Measurements from ENCODE around the gene HSPBP1. TPM values are rescaled to one million over a fixed set of nuclear protein-coding genes. Genes with fewer than 3 reads are reported as not detected.

Gene HSPBP1
- total and polyA plus RNA-seq, 2 of the 13 experiments (the other 11 are each of a cell fraction or from before 2014, with no cell fraction given) = 22.3 to 33.7 TPM

DNA sequence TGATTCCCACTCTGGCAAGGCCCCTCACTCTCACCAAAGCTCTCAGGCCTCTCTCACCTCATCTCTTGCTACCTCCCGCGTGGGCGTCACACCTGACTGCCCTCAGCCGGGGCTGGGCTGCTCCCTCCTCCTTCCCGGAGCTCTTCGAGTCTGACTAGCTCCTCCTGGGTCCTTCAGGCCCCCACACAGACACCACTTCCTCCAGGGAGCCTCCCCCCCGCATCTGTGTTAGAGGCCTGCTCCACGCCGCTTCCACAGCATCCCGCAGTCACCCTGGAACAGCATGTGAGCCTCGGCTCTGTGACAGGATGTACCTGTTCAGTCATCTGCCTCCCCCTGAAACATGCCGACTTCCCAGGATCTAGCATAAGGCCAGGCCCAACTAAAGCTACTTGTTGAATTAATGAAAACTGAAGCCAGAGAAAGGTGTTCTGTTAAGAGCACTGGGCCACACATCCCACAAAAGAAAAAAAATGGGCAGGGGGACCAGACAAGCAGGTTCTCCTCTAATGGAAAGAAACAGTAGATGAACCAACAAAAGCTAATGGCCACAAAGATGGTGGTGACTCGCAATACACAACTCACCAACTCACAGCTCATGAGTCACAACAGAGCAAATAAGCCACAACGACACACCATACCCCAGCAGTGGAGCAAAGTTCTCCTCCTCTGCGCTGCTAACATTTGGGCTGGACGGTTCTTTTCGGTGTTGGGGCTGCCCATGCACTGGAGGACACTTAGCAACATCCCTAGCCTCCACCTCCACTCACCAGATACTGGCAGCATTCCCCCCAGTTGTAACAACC lies 24.1 kb downstream of the HSPBP1 start:
- in situ Hi-C loops (cut with HindIII; ENCODE audit: extremely low pct_ligation_motif_present, low pct_unique_long_range_greater_than_20kb) = loop anchor here (5.0 kb wide), 1 partner anchor 34 kb away; no protein-coding TSS in a partner anchor
- peak overlapping the region; percentile 68 for H3K27ac ChIP-seq (ENCODE audit: extremely low read length, insufficient read depth, low read length)
- no TSS peak for BruUV-seq (replicated peaks)
- intact Hi-C loops (cut with micrococcal nuclease; ENCODE audit: unreplicated experiment) = no loop called here
- no peak for FAIRE-seq
- peaks cover 6 to 26% of the 10 kb centered on the region in 2 experiments; a peak in 4 of 5 replicates for H3K36me3 ChIP-seq (replicated peaks in 1 of 2; ENCODE audit: control insufficient read depth in 1 of 2, insufficient read depth in 2 of 2, low read length in 2 of 2)
- H4K20me1 ChIP-seq (ENCODE audit: insufficient read depth, low read length) = peaks cover 50% of the 10 kb centered on the region
- H2AFZ ChIP-seq (ENCODE audit: low read length) = no peak overlapping the region
- H3K79me2 ChIP-seq (ENCODE audit: insufficient read depth, low read length) = peaks cover 72% of the 10 kb centered on the region
- 71% methylated on average over 16 of the region's 17 CpGs for WGBS (ENCODE audit: low lambda C conversion rate)
- peak overlapping the region; percentile 99 for H3K4me2 ChIP-seq (ENCODE audit: low read depth, low read length)
- no peaks in the 10 kb centered on the region for H3K9me3 ChIP-seq (ENCODE audit: low read length)
- DNase-seq (ENCODE audit: low spot score) = peak; percentile 47
- H3K27me3 ChIP-seq (ENCODE audit: control insufficient read depth in 1 of 2, insufficient read depth in 2 of 2, low read length in 2 of 2) = no peaks in the 10 kb centered on the region; a peak in 1 of 5 replicates
- H3K4me3 ChIP-seq (replicated peaks in 1 of 3; ENCODE audit: insufficient read depth in 1 of 3, low read depth in 2 of 3, low read length in 3 of 3) = peak overlapping the region; percentile 88 to 95 (median 94)
- ChIA-PET CTCF (ENCODE audit: low intra/inter-chr PET ratio, low total read pairs) (no interaction called here), POLR2A (interaction anchor here (0.9 to 6.2 kb wide), 18 partner anchors 24 to 399 kb away, joined by 3 to 95 read pairs (median 5); partner anchors contain the start of genes HSPBP1, KMT5C, PPP1R12C and PTPRH)
- ATAC-seq = no peak; the same call in 2 of the 3 replicates
- H3K4me1 ChIP-seq (ENCODE audit: insufficient read depth, low read length) = peaks cover 58% of the 10 kb centered on the region
- H3K9ac ChIP-seq (ENCODE audit: insufficient read depth, low read depth, low read length) = peak overlapping the region; percentile 97
- TF ChIP-seq, protein P1, sequence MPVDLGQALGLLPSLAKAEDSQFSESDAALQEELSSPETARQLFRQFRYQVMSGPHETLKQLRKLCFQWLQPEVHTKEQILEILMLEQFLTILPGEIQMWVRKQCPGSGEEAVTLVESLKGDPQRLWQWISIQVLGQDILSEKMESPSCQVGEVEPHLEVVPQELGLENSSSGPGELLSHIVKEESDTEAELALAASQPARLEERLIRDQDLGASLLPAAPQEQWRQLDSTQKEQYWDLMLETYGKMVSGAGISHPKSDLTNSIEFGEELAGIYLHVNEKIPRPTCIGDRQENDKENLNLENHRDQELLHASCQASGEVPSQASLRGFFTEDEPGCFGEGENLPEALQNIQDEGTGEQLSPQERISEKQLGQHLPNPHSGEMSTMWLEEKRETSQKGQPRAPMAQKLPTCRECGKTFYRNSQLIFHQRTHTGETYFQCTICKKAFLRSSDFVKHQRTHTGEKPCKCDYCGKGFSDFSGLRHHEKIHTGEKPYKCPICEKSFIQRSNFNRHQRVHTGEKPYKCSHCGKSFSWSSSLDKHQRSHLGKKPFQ (CRISPR knock-in tag; IDR thresholded peaks at IDR 0.05; ENCODE audit: insufficient replicate concordance) = peak; percentile 36
- TF ChIP-seq FOSL2 (CRISPR knock-in tag; IDR thresholded peaks at IDR 0.05) (peak; percentile 86), ZNF484 (CRISPR knock-in tag; IDR thresholded peaks at IDR 0.05; ENCODE audit: borderline replicate concordance, low read depth) (no peak), FOXA1 (IDR thresholded peaks at IDR 0.05) (no peak), FOXA1 (CRISPR knock-in tag; IDR thresholded peaks at IDR 0.05) (no peak), TBX3 (IDR thresholded peaks at IDR 0.05; ENCODE audit: borderline replicate concordance) (no peak), MIER3 (CRISPR knock-in tag; IDR thresholded peaks at IDR 0.05; ENCODE audit: borderline replicate concordance) (no peak), ZNF225 (CRISPR knock-in tag; IDR thresholded peaks at IDR 0.05) (no peak), PCBP1 (IDR thresholded peaks at IDR 0.05; ENCODE audit: borderline replicate concordance, low read depth, low read length) (no peak), ZNF687 (CRISPR knock-in tag; IDR thresholded peaks at IDR 0.05) (peak; percentile 61; the same call in 1 of the 2 replicates), SMAD9 (CRISPR knock-in tag; IDR thresholded peaks at IDR 0.05) (no peak), SCMH1 (CRISPR knock-in tag; IDR thresholded peaks at IDR 0.05; ENCODE audit: borderline replicate concordance) (no peak), ZNF781 (CRISPR knock-in tag; IDR thresholded peaks at IDR 0.05; ENCODE audit: borderline replicate concordance, not compliant biosample characterization) (no peak)
- TF ChIP-seq, protein P2, sequence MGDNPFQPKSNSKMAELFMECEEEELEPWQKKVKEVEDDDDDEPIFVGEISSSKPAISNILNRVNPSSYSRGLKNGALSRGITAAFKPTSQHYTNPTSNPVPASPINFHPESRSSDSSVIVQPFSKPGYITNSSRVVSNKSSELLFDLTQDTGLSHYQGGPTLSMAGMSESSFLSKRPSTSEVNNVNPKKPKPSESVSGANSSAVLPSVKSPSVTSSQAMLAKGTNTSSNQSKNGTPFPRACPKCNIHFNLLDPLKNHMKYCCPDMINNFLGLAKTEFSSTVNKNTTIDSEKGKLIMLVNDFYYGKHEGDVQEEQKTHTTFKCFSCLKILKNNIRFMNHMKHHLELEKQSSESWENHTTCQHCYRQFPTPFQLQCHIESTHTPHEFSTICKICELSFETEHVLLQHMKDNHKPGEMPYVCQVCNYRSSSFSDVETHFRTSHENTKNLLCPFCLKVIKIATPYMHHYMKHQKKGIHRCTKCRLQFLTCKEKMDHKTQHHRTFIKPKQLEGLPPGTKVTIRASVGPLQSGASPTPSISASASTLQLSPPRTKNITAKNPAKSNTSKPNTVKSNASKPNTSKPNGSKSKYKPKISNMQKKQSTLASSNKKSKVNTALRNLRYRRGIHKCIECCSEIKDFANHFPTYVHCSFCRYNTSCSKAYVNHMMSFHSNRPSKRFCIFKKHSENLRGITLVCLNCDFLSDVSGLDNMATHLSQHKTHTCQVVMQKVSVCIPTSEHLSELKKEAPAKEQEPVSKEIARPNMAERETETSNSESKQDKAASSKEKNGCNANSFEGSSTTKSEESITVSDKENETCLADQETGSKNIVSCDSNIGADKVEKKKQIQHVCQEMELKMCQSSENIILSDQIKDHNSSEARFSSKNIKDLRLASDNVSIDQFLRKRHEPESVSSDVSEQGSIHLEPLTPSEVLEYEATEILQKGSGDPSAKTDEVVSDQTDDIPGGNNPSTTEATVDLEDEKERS (CRISPR knock-in tag; IDR thresholded peaks at IDR 0.05) = no peak

All from HepG2 (cell line).